ENCODE results near the gene BPIFB1.

The BPIFB1 gene

DNA sequence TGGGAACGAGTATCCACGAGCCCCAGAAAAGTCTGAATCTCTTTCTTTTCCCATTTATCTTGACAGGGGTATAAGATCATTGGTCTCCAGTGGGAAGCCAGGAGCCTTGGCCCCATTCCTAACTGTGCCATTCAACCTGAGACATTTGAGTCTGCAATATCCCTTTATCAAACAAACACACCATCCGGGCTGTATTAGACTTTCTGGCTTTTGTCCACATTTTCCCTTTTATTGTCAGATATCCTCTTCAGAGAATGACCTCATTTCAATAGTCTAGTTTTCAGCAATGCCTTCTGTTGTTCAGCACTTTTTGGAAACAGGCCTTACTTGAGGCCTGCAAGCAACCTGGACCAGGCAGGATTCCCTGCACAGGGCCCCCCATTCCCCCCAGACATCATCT, 31.5 kb upstream of the BPIFB1 start:
- no peaks in the 10 kb centered on the region for H3F3A ChIP-seq (ENCODE audit: insufficient read depth, low read length)
- H3K27me3 ChIP-seq (ENCODE audit: insufficient read depth, low read length): no peaks in the 10 kb centered on the region
- H3K9ac ChIP-seq (ENCODE audit: low read length): no peak overlapping the region
- H2AFZ ChIP-seq (ENCODE audit: low read length): no peak overlapping the region
- H3K4me2 ChIP-seq (ENCODE audit: low read length): no peak overlapping the region
- H3K4me1 ChIP-seq (ENCODE audit: insufficient read depth, low read length, severe bottlenecking): no peaks in the 10 kb centered on the region
- no peak overlapping the region for H3K27ac ChIP-seq (ENCODE audit: low read depth, low read length, poor library complexity, severe bottlenecking)
- H3K36me3 ChIP-seq (ENCODE audit: insufficient read depth, low read length): no peaks in the 10 kb centered on the region
- TF ChIP-seq, protein P1, sequence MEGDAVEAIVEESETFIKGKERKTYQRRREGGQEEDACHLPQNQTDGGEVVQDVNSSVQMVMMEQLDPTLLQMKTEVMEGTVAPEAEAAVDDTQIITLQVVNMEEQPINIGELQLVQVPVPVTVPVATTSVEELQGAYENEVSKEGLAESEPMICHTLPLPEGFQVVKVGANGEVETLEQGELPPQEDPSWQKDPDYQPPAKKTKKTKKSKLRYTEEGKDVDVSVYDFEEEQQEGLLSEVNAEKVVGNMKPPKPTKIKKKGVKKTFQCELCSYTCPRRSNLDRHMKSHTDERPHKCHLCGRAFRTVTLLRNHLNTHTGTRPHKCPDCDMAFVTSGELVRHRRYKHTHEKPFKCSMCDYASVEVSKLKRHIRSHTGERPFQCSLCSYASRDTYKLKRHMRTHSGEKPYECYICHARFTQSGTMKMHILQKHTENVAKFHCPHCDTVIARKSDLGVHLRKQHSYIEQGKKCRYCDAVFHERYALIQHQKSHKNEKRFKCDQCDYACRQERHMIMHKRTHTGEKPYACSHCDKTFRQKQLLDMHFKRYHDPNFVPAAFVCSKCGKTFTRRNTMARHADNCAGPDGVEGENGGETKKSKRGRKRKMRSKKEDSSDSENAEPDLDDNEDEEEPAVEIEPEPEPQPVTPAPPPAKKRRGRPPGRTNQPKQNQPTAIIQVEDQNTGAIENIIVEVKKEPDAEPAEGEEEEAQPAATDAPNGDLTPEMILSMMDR (IDR thresholded peaks at IDR 0.05; ENCODE audit: low read length): no peak
- TF ChIP-seq EZH2 (IDR thresholded peaks at IDR 0.05; ENCODE audit: borderline replicate concordance, low read length): no peak
- no peak overlapping the region for H3K4me3 ChIP-seq (ENCODE audit: low read depth, low read length, poor library complexity, severe bottlenecking)
- no peaks in the 10 kb centered on the region for H3K79me2 ChIP-seq (ENCODE audit: insufficient read depth, low read length)
- no peaks in the 10 kb centered on the region for H3K9me3 ChIP-seq (ENCODE audit: low read length)
- H3K9me2 ChIP-seq (ENCODE audit: low read depth, low read length): no peaks in the 10 kb centered on the region
- no peaks in the 10 kb centered on the region for H4K20me1 ChIP-seq (ENCODE audit: insufficient read depth, low read length)

GRCh38 chr20:33252460-33252859, 30.6 kb upstream of the BPIFB1 start:
- H3K4me1 ChIP-seq (ENCODE audit: insufficient read depth, low read length, severe bottlenecking): no peaks in the 10 kb centered on the region
- H3K4me2 ChIP-seq (ENCODE audit: low read length): no peak overlapping the region
- H3K4me3 ChIP-seq (ENCODE audit: low read depth, low read length, poor library complexity, severe bottlenecking): no peak overlapping the region
- H4K20me1 ChIP-seq (ENCODE audit: insufficient read depth, low read length): no peaks in the 10 kb centered on the region
- no peaks in the 10 kb centered on the region for H3K9me3 ChIP-seq (ENCODE audit: low read length)
- H3K36me3 ChIP-seq (ENCODE audit: insufficient read depth, low read length): no peaks in the 10 kb centered on the region
- H3K27me3 ChIP-seq (ENCODE audit: insufficient read depth, low read length): no peaks in the 10 kb centered on the region
- H3F3A ChIP-seq (ENCODE audit: insufficient read depth, low read length): no peaks in the 10 kb centered on the region
- no peak overlapping the region for H3K27ac ChIP-seq (ENCODE audit: low read depth, low read length, poor library complexity, severe bottlenecking)
- H3K9me2 ChIP-seq (ENCODE audit: low read depth, low read length): no peaks in the 10 kb centered on the region
- no peak for TF ChIP-seq EZH2 (IDR thresholded peaks at IDR 0.05; ENCODE audit: borderline replicate concordance, low read length)
- TF ChIP-seq, protein P1 (IDR thresholded peaks at IDR 0.05; ENCODE audit: low read length): no peak
- no peak overlapping the region for H2AFZ ChIP-seq (ENCODE audit: low read length)
- H3K79me2 ChIP-seq (ENCODE audit: insufficient read depth, low read length): no peaks in the 10 kb centered on the region
- H3K9ac ChIP-seq (ENCODE audit: low read length): no peak overlapping the region

GRCh38 chr20:33255005-33255404, 28.0 kb upstream of the BPIFB1 start:
- H3K4me1 ChIP-seq (ENCODE audit: insufficient read depth, low read length, severe bottlenecking): no peaks in the 10 kb centered on the region
- no peak overlapping the region for H2AFZ ChIP-seq (ENCODE audit: low read length)
- TF ChIP-seq, protein P1 (IDR thresholded peaks at IDR 0.05; ENCODE audit: low read length): no peak
- no peak for TF ChIP-seq EZH2 (IDR thresholded peaks at IDR 0.05; ENCODE audit: borderline replicate concordance, low read length)
- H3K9me3 ChIP-seq (ENCODE audit: low read length): no peaks in the 10 kb centered on the region
- H4K20me1 ChIP-seq (ENCODE audit: insufficient read depth, low read length): no peaks in the 10 kb centered on the region
- H3K4me3 ChIP-seq (ENCODE audit: low read depth, low read length, poor library complexity, severe bottlenecking): no peak overlapping the region
- no peak overlapping the region for H3K27ac ChIP-seq (ENCODE audit: low read depth, low read length, poor library complexity, severe bottlenecking)
- no peaks in the 10 kb centered on the region for H3K9me2 ChIP-seq (ENCODE audit: low read depth, low read length)
- no peaks in the 10 kb centered on the region for H3K27me3 ChIP-seq (ENCODE audit: insufficient read depth, low read length)
- H3K9ac ChIP-seq (ENCODE audit: low read length): no peak overlapping the region
- H3K36me3 ChIP-seq (ENCODE audit: insufficient read depth, low read length): no peaks in the 10 kb centered on the region
- no peaks in the 10 kb centered on the region for H3F3A ChIP-seq (ENCODE audit: insufficient read depth, low read length)
- no peak overlapping the region for H3K4me2 ChIP-seq (ENCODE audit: low read length)
- no peaks in the 10 kb centered on the region for H3K79me2 ChIP-seq (ENCODE audit: insufficient read depth, low read length)
